K562 (cell line): ENCODE results near the gene WBP1L. TPM values are rescaled to one million over a fixed set of nuclear protein-coding genes. Genes with fewer than 3 reads are reported as not detected.

Experiments
- ATAC-seq: fragments of 200-7000 bp; cut with Tn5 transposase; 3 replicates; pipeline ENCODE4 v1.9.1; 2020; ENCODE audit warnings: moderate library complexity
- BruUV-seq: library from RNA; stranded (reverse); fragments of 400-500 nt; replicated peaks from 2 replicates; lab custom pipeline; 2021; lab: Mats Ljungman, UMichigan
- CTCF ChIA-PET: fragments of 300-600 bp; formaldehyde crosslinking; extraction: SDS; loops from one replicate; lab custom pipeline; 2021; ENCODE audit warnings: low intra/inter-chr PET ratio; lab: Yijun Ruan, JAX
- POLR2A ChIA-PET: fragments of 300-600, 350-650 bp; sonication (Branson Sonifier 250); formaldehyde crosslinking; extraction: SDS; loops from one replicate; lab custom pipeline; 2021; ENCODE audit warnings: antibody characterized with exemption, inconsistent platforms; lab: Yijun Ruan, JAX
- DNase-seq, 4 experiments: peaks; one replicate each; pipeline versions ENCODE4 v3.0.0 to v3.0.0-alpha.2; 2011 to 2018; ENCODE audit warnings: low spot score in 3 of 4, mixed read lengths in 3 of 4; ENCODE audit errors: extremely low read depth in 1 of 4
- FAIRE-seq: peaks from 2 replicates; lab custom pipeline; 2011; peaks lifted over from hg19 to GRCh38; lab: Jason Lieb, UNC
- H2AFZ ChIP-seq: 2 replicates; pipeline ENCODE4 v1.6.0; 2011; ENCODE audit warnings: low read depth, low read length, control low read depth, inconsistent platforms
- H3K27ac ChIP-seq: fragments of 200-600 bp; 3 replicates; pipeline ENCODE4 v1.8.0; 2011; ENCODE audit warnings: low read depth, mild to moderate bottlenecking, control low read depth, inconsistent platforms, low read length, moderate library complexity, mixed read lengths; ENCODE audit errors: extremely low read depth
- H3K27me3 ChIP-seq, 2 experiments: fragments of 300-600 bp in 1 of 2; 2 replicates in 1 of 2; 3 replicates in 1 of 2; pipeline versions ENCODE4 v1.6.0 to v1.8.0; 2011; ENCODE audit warnings: inconsistent platforms in 2 of 2, low read length in 2 of 2, mild to moderate bottlenecking in 1 of 2, mixed read lengths in 1 of 2, moderate library complexity in 1 of 2; ENCODE audit not compliant: control insufficient read depth in 2 of 2, insufficient read depth in 2 of 2
- H3K36me3 ChIP-seq: fragments of 300-600 bp; 3 replicates; pipeline ENCODE4 v1.8.0; 2011; ENCODE audit warnings: mild to moderate bottlenecking, low read length, inconsistent platforms; ENCODE audit not compliant: control insufficient read depth, insufficient read depth
- H3K4me1 ChIP-seq, 2 experiments: fragments of 200-600 bp in 1 of 2; replicated peaks in 1 of 2; 2 replicates in 1 of 2; 3 replicates in 1 of 2; pipeline versions ENCODE4 v1.5.1 to v1.8.0; 2011; ENCODE audit warnings: inconsistent platforms in 2 of 2, low read length in 2 of 2, mild to moderate bottlenecking in 1 of 2, mixed read lengths in 1 of 2, moderate library complexity in 1 of 2; ENCODE audit not compliant: control insufficient read depth in 2 of 2, insufficient read depth in 2 of 2
- H3K4me2 ChIP-seq: 2 replicates; pipeline ENCODE4 v1.6.1; 2011; ENCODE audit warnings: low read length, control low read depth, inconsistent platforms, mixed read lengths; ENCODE audit not compliant: insufficient read depth
- H3K4me3 ChIP-seq: fragments of 200-600 bp; sonication (generic), shearing (Covaris generic); 2 replicates; pipeline ENCODE4 v1.5.1; 2016; ENCODE audit warnings: control low read depth, inconsistent platforms
- H3K79me2 ChIP-seq: fragments of 200-600 bp; 3 replicates; pipeline ENCODE4 v1.8.0; 2011; ENCODE audit warnings: low read length, inconsistent platforms; ENCODE audit not compliant: control insufficient read depth, insufficient read depth
- H3K9ac ChIP-seq, 2 experiments: 2 replicates each; pipeline versions ENCODE4 v1.6.0 to v1.6.1; 2011; ENCODE audit warnings: low read depth in 2 of 2, low read length in 2 of 2, control low read depth in 1 of 2, inconsistent platforms in 1 of 2, mild to moderate bottlenecking in 1 of 2, mixed read lengths in 1 of 2; ENCODE audit not compliant: insufficient read depth in 1 of 2
- H3K9me1 ChIP-seq: one replicate; pipeline ENCODE4 v1.6.0; 2011; ENCODE audit warnings: inconsistent platforms, mild to moderate bottlenecking, low read length, moderate library complexity; ENCODE audit not compliant: control insufficient read depth, insufficient read depth
- H3K9me3 ChIP-seq: replicated peaks from 2 replicates; pipeline ENCODE4 v1.5.1; 2011; ENCODE audit warnings: low read depth, low read length, inconsistent platforms; ENCODE audit not compliant: control insufficient read depth, insufficient read depth
- H4K20me1 ChIP-seq: replicated peaks from 2 replicates; pipeline ENCODE4 v1.6.1; 2011; ENCODE audit warnings: low read length, inconsistent platforms, mixed read lengths; ENCODE audit not compliant: control insufficient read depth, insufficient read depth
- SMAD2 ChIP-seq: fragments of 150-350 bp; IDR thresholded peaks from 2 replicates; pipeline ENCODE4 v1.6.1; 2014; ENCODE audit warnings: low read depth, mild to moderate bottlenecking, low read length
- YY1 ChIP-seq, 3 experiments: IDR thresholded peaks; 2 replicates each; pipeline ENCODE4 v1.6.1; 2011; ENCODE audit warnings: low read length in 2 of 3, mild to moderate bottlenecking in 2 of 3, moderate library complexity in 2 of 3, borderline replicate concordance in 1 of 3, control low read depth in 1 of 3, low read depth in 1 of 3; ENCODE audit not compliant: insufficient read depth in 3 of 3, insufficient replicate concordance in 2 of 3, control insufficient read depth in 1 of 3, insufficient read length in 1 of 3; ENCODE audit errors: extremely low read depth in 1 of 3
- WGBS: fragments of 100-300 bp; shearing (Covaris generic); methylation state at CpG from one replicate; pipeline ENCODE4 v1.1.6; 2016; ENCODE audit warnings: low coverage, mixed read lengths; ENCODE audit not compliant: insufficient coverage; ENCODE audit errors: missing lambda C conversion rate; 5-methylcytosine and 5-hydroxymethylcytosine counted together
- in situ Hi-C: fragments of 300-500 bp; cut with MboI; formaldehyde crosslinking; loops from 4 replicates; pipeline ENCODE4 v1.15.0; 2018; ENCODE audit warnings: inconsistent platforms, mixed read lengths
- intact Hi-C: fragments of 100-400 bp; cut with micrococcal nuclease; formaldehyde crosslinking; loops from 2 replicates; pipeline ENCODE4 v1.14.2; 2022
- polyA plus RNA-seq, 8 experiments: library from polyadenylated mRNA; depleted of rRNA in 4 of 8; stranded (reverse) in 5 of 8; unstranded in 3 of 8; fragments of >200 nt; fragmentation: Nextera tagmentation in 2 of 8; fragmentation: Illumina TruSeq in 1 of 8; extraction: Ambion mirVana in 2 of 8; extraction: Trizol in 1 of 8; gene quantifications; 2 replicates each; pipeline versions ENCODE4 v1.2.1 to v1.2.3, GENCODE V29; 2011 to 2014; ENCODE audit warnings: inconsistent platforms in 1 of 8, missing spikeins in 1 of 8
- total RNA-seq, 7 experiments: library from RNA; depleted of rRNA in 6 of 7; stranded (reverse); fragments of >200 nt in 6 of 7; fragmentation: Illumina TruSeq in 2 of 7; extraction: Trizol in 2 of 7; gene quantifications; 2 replicates each; pipeline versions ENCODE4 v1.2.1 to v1.2.3, GENCODE V29; 2011 to 2021; ENCODE audit warnings: low replicate concordance in 1 of 7

Gene WBP1L
- total and polyA plus RNA-seq, 9 of the 15 experiments (the other 6 are each of a cell fraction or from before 2014, with no cell fraction given): 3.2 to 14.4 (median 11.3) TPM

DNA sequence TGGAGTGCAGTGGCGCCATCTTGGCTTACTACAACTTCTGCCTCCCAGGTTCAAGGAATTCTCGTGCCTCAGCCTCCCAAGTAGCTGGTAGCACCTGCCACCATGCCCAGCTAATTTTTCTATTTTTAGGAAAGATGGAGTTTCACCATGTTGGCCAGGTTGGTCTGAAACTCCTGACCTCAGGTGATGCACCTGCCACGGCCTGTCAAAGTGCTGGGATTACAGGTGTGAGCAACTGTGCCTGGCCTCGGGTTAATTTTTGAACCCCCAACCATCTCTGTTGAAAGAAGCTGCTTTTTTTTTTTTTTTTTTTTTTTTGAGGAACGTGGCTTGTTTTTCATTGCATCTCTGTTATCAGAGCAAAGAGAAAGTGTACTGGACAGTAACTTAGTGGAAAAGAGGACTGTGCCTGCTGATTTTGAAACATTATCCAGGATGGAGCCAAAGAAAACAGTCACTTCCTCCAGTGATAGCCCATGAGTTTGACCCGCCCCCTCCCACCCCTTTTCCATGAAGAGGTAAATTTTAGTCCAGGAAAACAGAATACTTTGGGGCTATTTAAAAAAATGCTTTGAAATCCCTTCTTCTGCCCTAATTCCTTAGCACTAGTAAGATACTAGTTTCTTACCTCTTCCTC lies 38.3 kb downstream of the WBP1L start:
- Histone ChIP-seq H2AFZ (no peak overlapping the region), H3K4me2 (peak overlapping the region; percentile 42), H3K4me1 (peaks cover 35 to 56% of the 10 kb centered on the region in 2 experiments)
- no peak for DNase-seq
- CTCF ChIA-PET: no interaction called here
- 60% methylated on average over 3 of the region's 6 CpGs for WGBS
- FAIRE-seq: no peak
- TF ChIP-seq SMAD2 (no peak), YY1 (IDR thresholded peaks at IDR 0.05; ENCODE audit: borderline replicate concordance in 1 of 3, control insufficient read depth in 1 of 3, extremely low read depth in 1 of 3, insufficient read depth in 3 of 3, insufficient read length in 1 of 3, insufficient replicate concordance in 2 of 3, low read depth in 1 of 3, low read length in 2 of 3) (peak in 1 of 3 experiments; percentile 39)
- TF ChIP-seq, all 486 proteins: peak for 1
- Histone ChIP-seq H3K9me3 (no peaks in the 10 kb centered on the region), H3K9ac (peak overlapping the region in 1 of 2 experiments; percentile 12; a peak in 1 of 4 replicates), H3K79me2 (peaks cover 31% of the 10 kb centered on the region), H3K9me1 (no peaks in the 10 kb centered on the region), H3K27ac (no peak overlapping the region), H3K36me3 (peaks cover 4% of the 10 kb centered on the region; the same call in 1 of the 3 replicates), H4K20me1 (no peaks in the 10 kb centered on the region), H3K27me3 (no peaks in the 10 kb centered on the region), H3K4me3 (no peak overlapping the region)
- ATAC-seq: no peak
- no TSS peak for BruUV-seq
- POLR2A ChIA-PET: no interaction called here
- in situ Hi-C loops: no loop called here
- intact Hi-C loops: no loop called here
